Measurements from ENCODE around the gene RNF182.
"Not testable (repeated sequence)": the region's sequence is repeated elsewhere in the genome, so short reads cannot be mapped to it uniquely, and the experiment has no call there.

Gene RNF182

GRCh38 chr6:13965582-13966127 is 40.9 kb downstream of the RNF182 start:
- no peak for DNase-seq (ENCODE audit: low read depth)

GRCh38 chr6:13971303-13971702 is 46.6 kb downstream of the RNF182 start:
- DNase-seq (ENCODE audit: low read depth), result no peak

GRCh38 chr6:13972602-13973001 is 47.9 kb downstream of the RNF182 start:
- not testable (repeated sequence) for DNase-seq (ENCODE audit: low read depth)

- not testable (repeated sequence) for DNase-seq (ENCODE audit: low read depth)
Measured at GRCh38 chr6:13973422-13973821, 48.7 kb downstream of the RNF182 start.

- no peak for DNase-seq (ENCODE audit: low read depth)
Measured at GRCh38 chr6:13978102-13978640, 53.4 kb downstream of the RNF182 start.

GRCh38 chr6:13978787-13979186 is 54.0 kb downstream of the RNF182 start:
- DNase-seq (ENCODE audit: low read depth), result no peak

GRCh38 chr6:13979284-13980171 is 54.8 kb downstream of the RNF182 start:
- no peak for DNase-seq (ENCODE audit: low read depth)

GRCh38 chr6:13980534-13980933 is 55.8 kb downstream of the RNF182 start:
- DNase-seq (ENCODE audit: low read depth), result no peak

- no peak for DNase-seq (ENCODE audit: low read depth)
Measured at GRCh38 chr6:13985663-13986325, 61.0 kb downstream of the RNF182 start.

GRCh38 chr6:13986700-13987399 is 62.1 kb downstream of the RNF182 start:
- no peak for DNase-seq (ENCODE audit: low read depth)

- DNase-seq (ENCODE audit: low read depth), result no peak
Measured at GRCh38 chr6:13987400-13987865, 62.7 kb downstream of the RNF182 start.

GRCh38 chr6:13988049-13988738 is 63.4 kb downstream of the RNF182 start:
- no peak for DNase-seq (ENCODE audit: low read depth)

GRCh38 chr6:13988908-13989307 is 64.2 kb downstream of the RNF182 start:
- DNase-seq (ENCODE audit: low read depth), result no peak

GRCh38 chr6:13989496-13990144 is 64.9 kb downstream of the RNF182 start:
- DNase-seq (ENCODE audit: low read depth), result no peak

- DNase-seq (ENCODE audit: low read depth), result no peak
Measured at GRCh38 chr6:13990796-13991195, 66.0 kb downstream of the RNF182 start.

- no peak for DNase-seq (ENCODE audit: low read depth)
Measured at GRCh38 chr6:13991393-13991792, 66.6 kb downstream of the RNF182 start.

GRCh38 chr6:13992417-13993055 is 67.8 kb downstream of the RNF182 start:
- DNase-seq (ENCODE audit: low read depth), result peak; percentile 12

GRCh38 chr6:13993416-13993815 is 68.7 kb downstream of the RNF182 start:
- DNase-seq (ENCODE audit: low read depth), result no peak

GRCh38 chr6:13998356-13998755 is 73.6 kb downstream of the RNF182 start:
- no peak for DNase-seq (ENCODE audit: low read depth)

- no peak for DNase-seq (ENCODE audit: low read depth)
Measured at GRCh38 chr6:14000901-14001300, 76.1 kb downstream of the RNF182 start.
